Liver (tissue), 9 donors: ENCODE data around the gene MT1M. TPM values are rescaled to one million over a fixed set of nuclear protein-coding genes. Genes with fewer than 3 reads are reported as not detected.

Source experiments
- DNase-seq: peaks from one replicate; pipeline ENCODE4 v3.0.0-alpha.2; 2017; ENCODE audit warnings: low spot score
- H3K27ac ChIP-seq, 2 donors: one replicate each; pipeline ENCODE4 v1.7.0; 2013; ENCODE audit warnings: inconsistent platforms in 2 of 2, low read length in 2 of 2, control low read depth in 1 of 2, low read depth in 1 of 2, mild to moderate bottlenecking in 1 of 2
- H3K27me3 ChIP-seq, 4 donors: one replicate each; pipeline versions ENCODE4 v1.6.1 to v1.7.0; 2013; ENCODE audit warnings: low read length in 3 of 4, inconsistent platforms in 1 of 4, mild to moderate bottlenecking in 1 of 4, moderate library complexity in 1 of 4; ENCODE audit not compliant: control insufficient read depth in 4 of 4, insufficient read depth in 4 of 4
- H3K36me3 ChIP-seq, 4 donors: one replicate each; pipeline versions ENCODE4 v1.6.1 to v1.7.0; 2013; ENCODE audit warnings: low read length in 3 of 4, mild to moderate bottlenecking in 3 of 4, low read depth in 1 of 4, moderate library complexity in 1 of 4; ENCODE audit not compliant: control insufficient read depth in 4 of 4, insufficient read depth in 3 of 4
- H3K4me1 ChIP-seq, 4 donors: one replicate each; pipeline versions ENCODE4 v1.6.1 to v1.7.0; 2013; ENCODE audit warnings: low read length in 3 of 4, mild to moderate bottlenecking in 3 of 4, moderate library complexity in 1 of 4; ENCODE audit not compliant: control insufficient read depth in 4 of 4, insufficient read depth in 4 of 4
- H3K4me3 ChIP-seq, 3 donors: one replicate each; pipeline versions ENCODE4 v1.6.1 to v1.7.0; 2013; ENCODE audit warnings: low read length in 3 of 3, control low read depth in 1 of 3, low read depth in 1 of 3, mild to moderate bottlenecking in 1 of 3
- H3K9ac ChIP-seq, 2 donors: one replicate each; pipeline ENCODE4 v1.7.0; 2013; ENCODE audit warnings: low read length in 2 of 2, mild to moderate bottlenecking in 2 of 2, moderate library complexity in 2 of 2, control low read depth in 1 of 2, low read depth in 1 of 2
- H3K9me3 ChIP-seq, 4 donors: one replicate each; pipeline versions ENCODE4 v1.6.1 to v1.7.0; 2013; ENCODE audit warnings: low read length in 3 of 4; ENCODE audit not compliant: control insufficient read depth in 4 of 4
- ATF3 ChIP-seq: IDR thresholded peaks from 2 replicates; pipeline ENCODE4 v1.6.1; 2016; ENCODE audit warnings: antibody characterized with exemption
- CTCF ChIP-seq: fragments of 150-350 bp; IDR thresholded peaks from 2 replicates; pipeline ENCODE4 v1.5.1; 2017; ENCODE audit warnings: improper control_type of control experiment, low read depth, low read length; ENCODE audit not compliant: missing input control
- EGR1 ChIP-seq, 2 donors: IDR thresholded peaks; 2 replicates each; pipeline ENCODE4 v1.6.1; 2016 to 2018; ENCODE audit warnings: antibody characterized with exemption in 2 of 2, low read depth in 2 of 2
- FOXA1 ChIP-seq: IDR thresholded peaks from 2 replicates; pipeline ENCODE4 v1.6.1; 2016; ENCODE audit warnings: antibody characterized with exemption
- GABPA ChIP-seq, 2 donors: IDR thresholded peaks in 1 of 2; conservative IDR thresholded peaks in 1 of 2; 2 replicates each; pipeline ENCODE4 v1.6.1; 2016; ENCODE audit warnings: antibody characterized with exemption in 2 of 2, mild to moderate bottlenecking in 1 of 2, moderate library complexity in 1 of 2
- HNF4A ChIP-seq, 2 donors: conservative IDR thresholded peaks; 2 replicates each; pipeline ENCODE4 v1.6.1; 2016; ENCODE audit warnings: antibody characterized with exemption in 2 of 2, mild to moderate bottlenecking in 2 of 2
- HNF4G ChIP-seq: IDR thresholded peaks from 2 replicates; pipeline ENCODE4 v1.6.1; 2016; ENCODE audit warnings: antibody characterized with exemption
- MAX ChIP-seq: IDR thresholded peaks from 2 replicates; pipeline ENCODE4 v1.6.1; 2016; ENCODE audit warnings: antibody characterized with exemption
- NR2F2 ChIP-seq: IDR thresholded peaks from 2 replicates; pipeline ENCODE4 v1.6.1; 2016; ENCODE audit warnings: antibody characterized with exemption
- RAD21 ChIP-seq, 2 donors: IDR thresholded peaks; 2 replicates each; pipeline ENCODE4 v1.6.1; 2016; ENCODE audit warnings: antibody characterized with exemption in 2 of 2, mild to moderate bottlenecking in 2 of 2
- REST ChIP-seq: IDR thresholded peaks from 2 replicates; pipeline ENCODE4 v1.6.1; 2016; ENCODE audit warnings: antibody characterized with exemption, mild to moderate bottlenecking
- RXRA ChIP-seq, 2 donors: IDR thresholded peaks; 2 replicates each; pipeline ENCODE4 v1.6.1; 2017 to 2018; ENCODE audit warnings: antibody characterized with exemption in 2 of 2, mild to moderate bottlenecking in 1 of 2
- SP1 ChIP-seq: IDR thresholded peaks from 2 replicates; pipeline ENCODE4 v1.6.1; 2018; ENCODE audit warnings: antibody characterized with exemption, mild to moderate bottlenecking
- YY1 ChIP-seq: IDR thresholded peaks from 2 replicates; pipeline ENCODE4 v1.6.1; 2016; ENCODE audit warnings: antibody characterized with exemption, mild to moderate bottlenecking
- ZBTB33 ChIP-seq: IDR thresholded peaks from 2 replicates; pipeline ENCODE4 v1.6.1; 2016; ENCODE audit warnings: antibody characterized with exemption
- whole genome bisulfite sequencing: extraction: QIAGEN DNeasy Blood & Tissue Kit; methylation state at CpG from one replicate; pipeline ENCODE4 v1.1.7; 2013; 5-methylcytosine and 5-hydroxymethylcytosine counted together
- polyA plus RNA-seq, 2 donors: library from polyadenylated mRNA; stranded (reverse) in 1 of 2; unstranded in 1 of 2; fragments of 200-250 nt in 1 of 2; fragments of >200 nt in 1 of 2; fragmentation: Nextera tagmentation in 1 of 2; extraction: Ambion mirVana in 1 of 2; gene quantifications; one replicate each; pipeline versions ENCODE4 v1.2.1 to v1.2.3, GENCODE V29; 2013 to 2015
- total RNA-seq, 2 donors: library from RNA; depleted of rRNA; stranded (reverse); fragments of >200 nt; gene quantifications; one replicate each; pipeline ENCODE4 v1.2.3, GENCODE V29; 2014
- donor health status: healthy.
- donor health status: healthy.
- donor health status: healthy.
- donor health status: healthy.
- donor health status: healthy.

Gene MT1M
- total and polyA plus RNA-seq, 4 donors: 20.4 to 343 (median 194) TPM

- no peak for TF ChIP-seq ZBTB33
- TF ChIP-seq RAD21 (IDR thresholded peaks at IDR 0.05): no peak
- no peak for TF ChIP-seq EGR1 (IDR thresholded peaks at IDR 0.05; ENCODE audit: low read depth in 2 of 2)
- no peak for TF ChIP-seq HNF4G
Observed at GRCh38 chr16:56652600-56652999, 20.1 kb downstream of the MT1M start (continued).

- Histone ChIP-seq H3K9me3 (no peaks in the 10 kb centered on the region), H3K4me1 (peaks cover 4 to 11% (median 6%) of the 10 kb centered on the region in 4 donors), H3K27ac (no peak overlapping the region), H3K9ac (no peak overlapping the region), H3K36me3 (no peaks in the 10 kb centered on the region), H3K4me3 (no peak overlapping the region), H3K27me3 (no peaks in the 10 kb centered on the region)
- DNase-seq: no peak
- TF ChIP-seq HNF4G (no peak), MAX (no peak), GABPA (IDR thresholded peaks at IDR 0.05 in 1 of 2, conservative IDR thresholded peaks at IDR 0.05 in 1 of 2) (no peak), SP1 (no peak), CTCF (no peak), ATF3 (no peak)
- 89% methylated on average over 7 of the region's 7 CpGs for WGBS
Observed at GRCh38 chr16:56653218-56653617, 20.8 kb downstream of the MT1M start.

GRCh38 chr16:56657555-56658326, 25.3 kb downstream of the MT1M start, which contains the start of gene MT1F:
Gene MT1F, plus strand, starts transcription at chr16:56657959. Its CDS starts 100 bp downstream, at chr16:56658059.
- no peaks in the 10 kb centered on the region for H3K9me3 ChIP-seq
- H3K27ac ChIP-seq: peak within 1 kb of the TSS; percentile 70 to 85
- H3K4me1 ChIP-seq: peaks cover 6 to 19% (median 15%) of the 10 kb centered on the region in 4 donors
- peak within 1 kb of the TSS; percentile 54 to 74 (median 69) for H3K4me3 ChIP-seq
- peak; percentile 80 for DNase-seq
- no peaks in the 10 kb centered on the region for H3K27me3 ChIP-seq
- H3K36me3 ChIP-seq: peaks cover 0 to 3% (median 0%) of the 10 kb centered on the region in 4 donors
- H3K9ac ChIP-seq: peak within 1 kb of the TSS; percentile 48 to 55
- under 1% methylated on average over 46 of the region's 46 CpGs for WGBS
- TF ChIP-seq FOXA1: no peak
- TF ChIP-seq SP1: peak; percentile 94
- TF ChIP-seq RAD21 (IDR thresholded peaks at IDR 0.05): peak; percentile 42 to 67
- TF ChIP-seq HNF4G: peak; percentile 53
- peak; percentile 30 for TF ChIP-seq YY1
- no peak for TF ChIP-seq ZBTB33
- peak; percentile 26 for TF ChIP-seq ATF3
- no peak for TF ChIP-seq GABPA (IDR thresholded peaks at IDR 0.05 in 1 of 2, conservative IDR thresholded peaks at IDR 0.05 in 1 of 2)
- TF ChIP-seq RXRA (IDR thresholded peaks at IDR 0.05): peak; percentile 84 to 91
- peak; percentile 46 for TF ChIP-seq NR2F2
- peak; percentile 75 to 79 for TF ChIP-seq HNF4A (conservative IDR thresholded peaks at IDR 0.05)
- TF ChIP-seq REST: peak; percentile 12
- TF ChIP-seq EGR1 (IDR thresholded peaks at IDR 0.05; ENCODE audit: low read depth in 2 of 2): no peak
